ENCODE results near the gene NNT. TPM values are rescaled to one million over a fixed set of nuclear protein-coding genes. Genes with fewer than 3 reads are reported as not detected.
"Not testable (repeated sequence)": the region's sequence is repeated elsewhere in the genome, so short reads cannot be mapped to it uniquely, and the experiment has no call there.

NNT gene
- polyA plus RNA-seq, 1 donor (not counting 4 experiments of a cell fraction or from before 2014, with no cell fraction given): 23.3 TPM

- Histone ChIP-seq H3K36me3 (ENCODE audit: control insufficient read depth in 2 of 2, extremely low read depth in 1 of 2, insufficient read depth in 2 of 2, low read length in 2 of 2) (peaks cover 0 to 3% of the 10 kb centered on the region in 2 experiments), H3K27me3 (ENCODE audit: control insufficient read depth, extremely low read depth, insufficient read depth, low read length) (no peaks in the 10 kb centered on the region), H4K20me1 (ENCODE audit: control insufficient read depth, extremely low read depth, insufficient read depth, low read length) (no peaks in the 10 kb centered on the region), H3K9me1 (ENCODE audit: control insufficient read depth, extremely low read depth, insufficient read depth, low read length) (no peaks in the 10 kb centered on the region), H3K79me2 (ENCODE audit: control insufficient read depth, insufficient read depth, low read length) (no peaks in the 10 kb centered on the region), H3K4me2 (ENCODE audit: control insufficient read depth, extremely low read depth, insufficient read depth, low read depth, low read length) (no peak overlapping the region), H2AFZ (ENCODE audit: control insufficient read depth, low read length) (no peak overlapping the region), H3K27ac (ENCODE audit: control insufficient read depth, insufficient read depth, low read length) (no peak overlapping the region), H3K4me1 (ENCODE audit: control insufficient read depth, extremely low read depth, insufficient read depth, low read length) (no peaks in the 10 kb centered on the region), H3K9ac (ENCODE audit: control insufficient read depth, extremely low read depth, insufficient read depth, low read length) (no peak overlapping the region), H3K9me3 (ENCODE audit: control insufficient read depth, low read depth, low read length) (no peaks in the 10 kb centered on the region), H3K4me3 (ENCODE audit: control insufficient read depth in 2 of 3, extremely low read depth in 1 of 3, insufficient read depth in 2 of 3, low read depth in 1 of 3, low read length in 3 of 3) (no peak overlapping the region)
- no peak for TF ChIP-seq EZH2 (IDR thresholded peaks at IDR 0.05; ENCODE audit: low read length)
- dilution Hi-C loops (cut with MboI; ENCODE audit: extremely low pct_ligation_motif_present, low sequenced_read_pairs): no loop called here
- DNase-seq (ENCODE audit: low read depth, low spot score): no peak
- no peak for FAIRE-seq
Measured at GRCh38 chr5:43664501-43665040, 61.6 kb downstream of the NNT start.

- H3K4me2 ChIP-seq (ENCODE audit: control insufficient read depth, extremely low read depth, insufficient read depth, low read depth, low read length); H3K4me1 ChIP-seq (ENCODE audit: control insufficient read depth, extremely low read depth, insufficient read depth, low read length); DNase-seq (ENCODE audit: low read depth, low spot score); H3K36me3 ChIP-seq (ENCODE audit: control insufficient read depth in 2 of 2, extremely low read depth in 1 of 2, insufficient read depth in 2 of 2, low read length in 2 of 2); H3K9me1 ChIP-seq (ENCODE audit: control insufficient read depth, extremely low read depth, insufficient read depth, low read length); H4K20me1 ChIP-seq (ENCODE audit: control insufficient read depth, extremely low read depth, insufficient read depth, low read length); FAIRE-seq; H2AFZ ChIP-seq (ENCODE audit: control insufficient read depth, low read length); H3K9me3 ChIP-seq (ENCODE audit: control insufficient read depth, low read depth, low read length); H3K27ac ChIP-seq (ENCODE audit: control insufficient read depth, insufficient read depth, low read length); H3K9ac ChIP-seq (ENCODE audit: control insufficient read depth, extremely low read depth, insufficient read depth, low read length); dilution Hi-C loops (cut with MboI; ENCODE audit: extremely low pct_ligation_motif_present, low sequenced_read_pairs); H3K79me2 ChIP-seq (ENCODE audit: control insufficient read depth, insufficient read depth, low read length); H3K4me3 ChIP-seq (ENCODE audit: control insufficient read depth in 2 of 3, extremely low read depth in 1 of 3, insufficient read depth in 2 of 3, low read depth in 1 of 3, low read length in 3 of 3); H3K27me3 ChIP-seq (ENCODE audit: control insufficient read depth, extremely low read depth, insufficient read depth, low read length): not testable (repeated sequence)
Measured at GRCh38 chr5:43665749-43666148, 62.8 kb downstream of the NNT start.

- H3K79me2 ChIP-seq (ENCODE audit: control insufficient read depth, insufficient read depth, low read length); H3K27ac ChIP-seq (ENCODE audit: control insufficient read depth, insufficient read depth, low read length); H3K9ac ChIP-seq (ENCODE audit: control insufficient read depth, extremely low read depth, insufficient read depth, low read length); H3K4me3 ChIP-seq (ENCODE audit: control insufficient read depth in 2 of 3, extremely low read depth in 1 of 3, insufficient read depth in 2 of 3, low read depth in 1 of 3, low read length in 3 of 3); H3K9me3 ChIP-seq (ENCODE audit: control insufficient read depth, low read depth, low read length); FAIRE-seq; H2AFZ ChIP-seq (ENCODE audit: control insufficient read depth, low read length); H3K27me3 ChIP-seq (ENCODE audit: control insufficient read depth, extremely low read depth, insufficient read depth, low read length); H3K4me1 ChIP-seq (ENCODE audit: control insufficient read depth, extremely low read depth, insufficient read depth, low read length); H3K36me3 ChIP-seq (ENCODE audit: control insufficient read depth in 2 of 2, extremely low read depth in 1 of 2, insufficient read depth in 2 of 2, low read length in 2 of 2); H3K4me2 ChIP-seq (ENCODE audit: control insufficient read depth, extremely low read depth, insufficient read depth, low read depth, low read length); H4K20me1 ChIP-seq (ENCODE audit: control insufficient read depth, extremely low read depth, insufficient read depth, low read length); H3K9me1 ChIP-seq (ENCODE audit: control insufficient read depth, extremely low read depth, insufficient read depth, low read length); DNase-seq (ENCODE audit: low read depth, low spot score); dilution Hi-C loops (cut with MboI; ENCODE audit: extremely low pct_ligation_motif_present, low sequenced_read_pairs): not testable (repeated sequence)
Measured at GRCh38 chr5:43666728-43667127, 63.7 kb downstream of the NNT start.

- FAIRE-seq; dilution Hi-C loops (cut with MboI; ENCODE audit: extremely low pct_ligation_motif_present, low sequenced_read_pairs): not testable (repeated sequence)
Measured at GRCh38 chr5:43667379-43667778, 64.4 kb downstream of the NNT start.

More at GRCh38 chr5:43667379-43667778, 64.4 kb downstream of the NNT start:
- not testable (repeated sequence) for H3K79me2 ChIP-seq (ENCODE audit: control insufficient read depth, insufficient read depth, low read length); H3K9me3 ChIP-seq (ENCODE audit: control insufficient read depth, low read depth, low read length); H3K4me3 ChIP-seq (ENCODE audit: control insufficient read depth in 2 of 3, extremely low read depth in 1 of 3, insufficient read depth in 2 of 3, low read depth in 1 of 3, low read length in 3 of 3); H3K4me1 ChIP-seq (ENCODE audit: control insufficient read depth, extremely low read depth, insufficient read depth, low read length); H3K9ac ChIP-seq (ENCODE audit: control insufficient read depth, extremely low read depth, insufficient read depth, low read length); H2AFZ ChIP-seq (ENCODE audit: control insufficient read depth, low read length); H4K20me1 ChIP-seq (ENCODE audit: control insufficient read depth, extremely low read depth, insufficient read depth, low read length); H3K27me3 ChIP-seq (ENCODE audit: control insufficient read depth, extremely low read depth, insufficient read depth, low read length); H3K36me3 ChIP-seq (ENCODE audit: control insufficient read depth in 2 of 2, extremely low read depth in 1 of 2, insufficient read depth in 2 of 2, low read length in 2 of 2); H3K9me1 ChIP-seq (ENCODE audit: control insufficient read depth, extremely low read depth, insufficient read depth, low read length); DNase-seq (ENCODE audit: low read depth, low spot score); H3K4me2 ChIP-seq (ENCODE audit: control insufficient read depth, extremely low read depth, insufficient read depth, low read depth, low read length); H3K27ac ChIP-seq (ENCODE audit: control insufficient read depth, insufficient read depth, low read length)

Data from keratinocyte (primary cell).